GM23338 (cell line): ENCODE results near the gene WWC1. TPM values are rescaled to one million over a fixed set of nuclear protein-coding genes. Genes with fewer than 3 reads are reported as not detected.

Source experiments
- ATAC-seq: fragments of 200-7000 bp; cut with Tn5 transposase; 3 replicates; pipeline ENCODE4 v1.9.1; 2020
- DNase-seq: peaks from one replicate; pipeline ENCODE4 v3.0.0-alpha.2; 2015; ENCODE audit warnings: low spot score
- H2AFZ ChIP-seq: fragments of 200-600 bp; sonication (generic); 2 replicates; pipeline ENCODE4 v1.8.0; 2016; ENCODE audit warnings: antibody characterized with exemption, mild to moderate bottlenecking, moderate library complexity
- H3F3A ChIP-seq: fragments of 200-600 bp; sonication (generic); replicated peaks from 2 replicates; pipeline ENCODE4 v1.8.0; 2017; ENCODE audit warnings: antibody characterized with exemption, mixed run types, low read depth
- H3K27ac ChIP-seq: fragments of 200-600 bp; sonication (generic); 2 replicates; pipeline ENCODE4 v1.6.1; 2016; ENCODE audit warnings: low read depth
- H3K27me3 ChIP-seq: fragments of 200-600 bp; sonication (generic); 2 replicates; pipeline ENCODE4 v1.8.0; 2016; ENCODE audit warnings: mild to moderate bottlenecking, mixed run types, moderate library complexity; ENCODE audit not compliant: insufficient read depth
- H3K36me3 ChIP-seq: fragments of 200-600 bp; sonication (generic); 2 replicates; pipeline ENCODE4 v1.8.0; 2016; ENCODE audit warnings: mild to moderate bottlenecking; ENCODE audit not compliant: insufficient read depth
- H3K4me1 ChIP-seq: fragments of 200-600 bp; sonication (generic); 2 replicates; pipeline ENCODE4 v1.8.0; 2016; ENCODE audit warnings: mild to moderate bottlenecking, moderate library complexity; ENCODE audit not compliant: insufficient read depth
- H3K4me2 ChIP-seq: fragments of 200-600 bp; sonication (generic); 2 replicates; pipeline ENCODE4 v1.7.1; 2017; ENCODE audit warnings: mixed run types
- H3K4me3 ChIP-seq: fragments of 200-600 bp; sonication (generic); 2 replicates; pipeline ENCODE4 v1.6.1; 2016; ENCODE audit warnings: mixed run types
- H3K79me2 ChIP-seq: fragments of 200-600 bp; sonication (generic); replicated peaks from 2 replicates; pipeline ENCODE4 v1.8.0; 2017; ENCODE audit warnings: mild to moderate bottlenecking; ENCODE audit not compliant: insufficient read depth
- H3K9me2 ChIP-seq: fragments of 200-600 bp; sonication (generic); 2 replicates; pipeline ENCODE4 v1.8.0; 2017; ENCODE audit not compliant: insufficient read depth
- H4K20me1 ChIP-seq: fragments of 200-600 bp; sonication (generic); replicated peaks from 2 replicates; pipeline ENCODE4 v1.8.0; 2017; ENCODE audit warnings: mild to moderate bottlenecking; ENCODE audit not compliant: insufficient read depth
- H3K27ac Mint-ChIP-seq: 2 replicates; pipeline ENCODE4 v1.8.0; 2020; ENCODE audit warnings: inconsistent platforms, mild to moderate bottlenecking, moderate library complexity, mixed read lengths
- H3K27me3 Mint-ChIP-seq: 3 replicates; pipeline ENCODE4 v1.8.0; 2022; ENCODE audit warnings: low read depth, mild to moderate bottlenecking, moderate library complexity, mixed read lengths, inconsistent platforms; ENCODE audit not compliant: insufficient read depth, poor library complexity
- H3K36me3 Mint-ChIP-seq: 3 replicates; pipeline ENCODE4 v1.8.0; 2021; ENCODE audit warnings: low read depth, mild to moderate bottlenecking, inconsistent platforms, moderate library complexity, mixed read lengths
- H3K4me1 Mint-ChIP-seq: 3 replicates; pipeline ENCODE4 v1.8.0; 2020; ENCODE audit warnings: mild to moderate bottlenecking, inconsistent platforms, mixed read lengths
- H3K4me3 Mint-ChIP-seq: 3 replicates; pipeline ENCODE4 v1.8.0; 2021; ENCODE audit warnings: moderate library complexity, mild to moderate bottlenecking, inconsistent platforms, mixed read lengths
- H3K9me3 Mint-ChIP-seq: 3 replicates; pipeline ENCODE4 v1.8.0; 2020; ENCODE audit warnings: moderate library complexity, mild to moderate bottlenecking, inconsistent platforms, mixed read lengths
- ETS1 ChIP-seq: IDR thresholded peaks from 2 replicates; pipeline ENCODE4 v1.6.1; 2016; ENCODE audit warnings: antibody characterized with exemption
- EZH2 ChIP-seq: fragments of 200-600 bp; sonication (generic); IDR thresholded peaks from one replicate; pipeline ENCODE4 v1.8.0; 2017; ENCODE audit warnings: antibody characterized with exemption, mild to moderate bottlenecking, low read depth; ENCODE audit not compliant: unreplicated experiment
- EZH2phosphoT487 ChIP-seq: fragments of 200-600 bp; sonication (generic); IDR thresholded peaks from one replicate; pipeline ENCODE4 v1.8.1; 2018; ENCODE audit warnings: antibody characterized with exemption; ENCODE audit not compliant: unreplicated experiment
- JUNB ChIP-seq: IDR thresholded peaks from one replicate; pipeline ENCODE4 v1.6.1; 2016; ENCODE audit warnings: antibody characterized with exemption; ENCODE audit not compliant: unreplicated experiment
- NANOG ChIP-seq: IDR thresholded peaks from 2 replicates; pipeline ENCODE4 v1.6.1; 2016; ENCODE audit warnings: antibody characterized with exemption, borderline replicate concordance
- POLR2AphosphoS5 ChIP-seq: IDR thresholded peaks from 2 replicates; pipeline ENCODE4 v1.6.1; 2016; ENCODE audit warnings: antibody characterized with exemption, low read depth
- STAT1 ChIP-seq: IDR thresholded peaks from one replicate; pipeline ENCODE4 v1.6.1; 2016; ENCODE audit warnings: antibody characterized with exemption; ENCODE audit not compliant: unreplicated experiment
- ZNF114 ChIP-seq: fragments of 250-450 bp; sonication (Bioruptor Pico); IDR thresholded peaks from 2 replicates; pipeline ENCODE4 v1.5.0; 2020; ENCODE audit warnings: mild to moderate bottlenecking, moderate library complexity
- ZNF331 ChIP-seq: fragments of 250-450 bp; sonication (Bioruptor Pico); IDR thresholded peaks from 2 replicates; pipeline ENCODE4 v1.5.0; 2020; ENCODE audit warnings: low read depth, mild to moderate bottlenecking, moderate library complexity
- polyA plus RNA-seq: library from polyadenylated mRNA; unstranded; fragments of >200 nt; fragmentation: Nextera tagmentation; extraction: Ambion mirVana; gene quantifications from 2 replicates; pipeline ENCODE4 v1.2.1, GENCODE V29; 2016
- total RNA-seq: library from RNA; depleted of rRNA; stranded (reverse); fragments of >200 nt; shearing (Covaris generic); gene quantifications from 2 replicates; pipeline ENCODE4 v1.2.3, GENCODE V29; 2014
- TF ChIP-seq, protein P1 (sequence below): IDR thresholded peaks from one replicate; pipeline ENCODE4 v1.6.1; 2018; ENCODE audit warnings: antibody characterized with exemption; ENCODE audit not compliant: unreplicated experiment
- TF ChIP-seq, protein P2 (sequence below): fragments of 250-450 bp; sonication (Bioruptor Pico); IDR thresholded peaks from 2 replicates; pipeline ENCODE4 v1.5.0; 2020; ENCODE audit warnings: mild to moderate bottlenecking, moderate library complexity

The WWC1 gene
- total and polyA plus RNA-seq, 2 experiments from 2014 or later: 25.4 to 27.8 TPM

DNA sequence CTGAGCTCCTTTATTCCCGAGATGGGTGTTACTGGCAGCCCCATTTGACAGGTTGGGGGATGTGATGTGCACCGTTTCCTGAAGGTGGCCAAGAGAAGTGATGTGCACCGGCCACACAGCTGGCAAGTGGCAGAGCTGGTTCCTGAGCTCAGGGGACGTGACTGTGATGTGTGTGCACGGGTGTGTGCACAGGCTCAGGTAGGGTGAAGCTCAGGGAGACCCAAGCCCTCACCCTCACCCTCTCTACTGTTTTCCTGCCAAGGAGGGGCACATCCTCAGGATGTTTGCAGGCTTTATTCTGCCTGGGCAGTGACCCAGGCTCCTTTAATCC, 56.6 kb downstream of the WWC1 start:
- H3K27me3 Mint-ChIP-seq: peaks cover 10% of the 10 kb centered on the region
- 0 out of 2 replicates have a peak overlapping the region, but pooled peaks have one; percentile 1 for H3K4me2 ChIP-seq
- no peak overlapping the region for H3K4me3 Mint-ChIP-seq
- no peaks in the 10 kb centered on the region for H3K9me3 Mint-ChIP-seq
- no peak for TF ChIP-seq EZH2
- H3K27ac ChIP-seq: no peak overlapping the region
- H3K27me3 ChIP-seq: no peaks in the 10 kb centered on the region
- peaks cover 42% of the 10 kb centered on the region for H3K4me1 ChIP-seq
- no peak overlapping the region for H3K4me3 ChIP-seq
- H3K27ac Mint-ChIP-seq: no peak overlapping the region
- H3K36me3 Mint-ChIP-seq: peaks cover 7% of the 10 kb centered on the region
- peaks cover 9% of the 10 kb centered on the region; the same call in 1 of the 2 replicates for H4K20me1 ChIP-seq
- ATAC-seq (peak; percentile 7; the same call in 2 of the 3 replicates), DNase-seq (no peak)
- H3K36me3 ChIP-seq: no peaks in the 10 kb centered on the region
- peaks cover 6% of the 10 kb centered on the region; the same call in 1 of the 2 replicates for H3F3A ChIP-seq
- peaks cover 43% of the 10 kb centered on the region for H3K79me2 ChIP-seq
- no peaks in the 10 kb centered on the region for H3K9me2 ChIP-seq
- H2AFZ ChIP-seq: no peak overlapping the region
- H3K4me1 Mint-ChIP-seq: peaks cover 56% of the 10 kb centered on the region

GRCh38 chr5:168350315-168350714, 58.9 kb downstream of the WWC1 start:
- peaks cover 38% of the 10 kb centered on the region for H3K79me2 ChIP-seq
- no peaks in the 10 kb centered on the region for H3K9me2 ChIP-seq
- no peaks in the 10 kb centered on the region for H3K36me3 ChIP-seq
- Mint-ChIP-seq H3K9me3 (no peaks in the 10 kb centered on the region), H3K27me3 (peaks cover 10% of the 10 kb centered on the region), H3K4me1 (peaks cover 56% of the 10 kb centered on the region), H3K36me3 (no peaks in the 10 kb centered on the region), H3K27ac (no peak overlapping the region), H3K4me3 (no peak overlapping the region)
- no peak overlapping the region for H3K4me2 ChIP-seq
- H3F3A ChIP-seq: peaks cover 5% of the 10 kb centered on the region; the same call in 1 of the 2 replicates
- no peaks in the 10 kb centered on the region for H3K27me3 ChIP-seq
- peaks cover 30% of the 10 kb centered on the region for H3K4me1 ChIP-seq
- H3K4me3 ChIP-seq: no peak overlapping the region
- DNase-seq (no peak), ATAC-seq (no peak)
- H3K27ac ChIP-seq: no peak overlapping the region
- H2AFZ ChIP-seq: no peak overlapping the region
- H4K20me1 ChIP-seq: peaks cover 13% of the 10 kb centered on the region; the same call in 1 of the 2 replicates
- TF ChIP-seq NANOG (no peak), STAT1 (no peak), ZNF331 (CRISPR knock-in tag) (no peak), ETS1 (no peak), EZH2phosphoT487 (no peak), JUNB (no peak), EZH2 (no peak), POLR2AphosphoS5 (no peak), ZNF114 (no peak)
- TF ChIP-seq, protein P1, sequence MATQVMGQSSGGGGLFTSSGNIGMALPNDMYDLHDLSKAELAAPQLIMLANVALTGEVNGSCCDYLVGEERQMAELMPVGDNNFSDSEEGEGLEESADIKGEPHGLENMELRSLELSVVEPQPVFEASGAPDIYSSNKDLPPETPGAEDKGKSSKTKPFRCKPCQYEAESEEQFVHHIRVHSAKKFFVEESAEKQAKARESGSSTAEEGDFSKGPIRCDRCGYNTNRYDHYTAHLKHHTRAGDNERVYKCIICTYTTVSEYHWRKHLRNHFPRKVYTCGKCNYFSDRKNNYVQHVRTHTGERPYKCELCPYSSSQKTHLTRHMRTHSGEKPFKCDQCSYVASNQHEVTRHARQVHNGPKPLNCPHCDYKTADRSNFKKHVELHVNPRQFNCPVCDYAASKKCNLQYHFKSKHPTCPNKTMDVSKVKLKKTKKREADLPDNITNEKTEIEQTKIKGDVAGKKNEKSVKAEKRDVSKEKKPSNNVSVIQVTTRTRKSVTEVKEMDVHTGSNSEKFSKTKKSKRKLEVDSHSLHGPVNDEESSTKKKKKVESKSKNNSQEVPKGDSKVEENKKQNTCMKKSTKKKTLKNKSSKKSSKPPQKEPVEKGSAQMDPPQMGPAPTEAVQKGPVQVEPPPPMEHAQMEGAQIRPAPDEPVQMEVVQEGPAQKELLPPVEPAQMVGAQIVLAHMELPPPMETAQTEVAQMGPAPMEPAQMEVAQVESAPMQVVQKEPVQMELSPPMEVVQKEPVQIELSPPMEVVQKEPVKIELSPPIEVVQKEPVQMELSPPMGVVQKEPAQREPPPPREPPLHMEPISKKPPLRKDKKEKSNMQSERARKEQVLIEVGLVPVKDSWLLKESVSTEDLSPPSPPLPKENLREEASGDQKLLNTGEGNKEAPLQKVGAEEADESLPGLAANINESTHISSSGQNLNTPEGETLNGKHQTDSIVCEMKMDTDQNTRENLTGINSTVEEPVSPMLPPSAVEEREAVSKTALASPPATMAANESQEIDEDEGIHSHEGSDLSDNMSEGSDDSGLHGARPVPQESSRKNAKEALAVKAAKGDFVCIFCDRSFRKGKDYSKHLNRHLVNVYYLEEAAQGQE: no peak
- TF ChIP-seq, protein P2, sequence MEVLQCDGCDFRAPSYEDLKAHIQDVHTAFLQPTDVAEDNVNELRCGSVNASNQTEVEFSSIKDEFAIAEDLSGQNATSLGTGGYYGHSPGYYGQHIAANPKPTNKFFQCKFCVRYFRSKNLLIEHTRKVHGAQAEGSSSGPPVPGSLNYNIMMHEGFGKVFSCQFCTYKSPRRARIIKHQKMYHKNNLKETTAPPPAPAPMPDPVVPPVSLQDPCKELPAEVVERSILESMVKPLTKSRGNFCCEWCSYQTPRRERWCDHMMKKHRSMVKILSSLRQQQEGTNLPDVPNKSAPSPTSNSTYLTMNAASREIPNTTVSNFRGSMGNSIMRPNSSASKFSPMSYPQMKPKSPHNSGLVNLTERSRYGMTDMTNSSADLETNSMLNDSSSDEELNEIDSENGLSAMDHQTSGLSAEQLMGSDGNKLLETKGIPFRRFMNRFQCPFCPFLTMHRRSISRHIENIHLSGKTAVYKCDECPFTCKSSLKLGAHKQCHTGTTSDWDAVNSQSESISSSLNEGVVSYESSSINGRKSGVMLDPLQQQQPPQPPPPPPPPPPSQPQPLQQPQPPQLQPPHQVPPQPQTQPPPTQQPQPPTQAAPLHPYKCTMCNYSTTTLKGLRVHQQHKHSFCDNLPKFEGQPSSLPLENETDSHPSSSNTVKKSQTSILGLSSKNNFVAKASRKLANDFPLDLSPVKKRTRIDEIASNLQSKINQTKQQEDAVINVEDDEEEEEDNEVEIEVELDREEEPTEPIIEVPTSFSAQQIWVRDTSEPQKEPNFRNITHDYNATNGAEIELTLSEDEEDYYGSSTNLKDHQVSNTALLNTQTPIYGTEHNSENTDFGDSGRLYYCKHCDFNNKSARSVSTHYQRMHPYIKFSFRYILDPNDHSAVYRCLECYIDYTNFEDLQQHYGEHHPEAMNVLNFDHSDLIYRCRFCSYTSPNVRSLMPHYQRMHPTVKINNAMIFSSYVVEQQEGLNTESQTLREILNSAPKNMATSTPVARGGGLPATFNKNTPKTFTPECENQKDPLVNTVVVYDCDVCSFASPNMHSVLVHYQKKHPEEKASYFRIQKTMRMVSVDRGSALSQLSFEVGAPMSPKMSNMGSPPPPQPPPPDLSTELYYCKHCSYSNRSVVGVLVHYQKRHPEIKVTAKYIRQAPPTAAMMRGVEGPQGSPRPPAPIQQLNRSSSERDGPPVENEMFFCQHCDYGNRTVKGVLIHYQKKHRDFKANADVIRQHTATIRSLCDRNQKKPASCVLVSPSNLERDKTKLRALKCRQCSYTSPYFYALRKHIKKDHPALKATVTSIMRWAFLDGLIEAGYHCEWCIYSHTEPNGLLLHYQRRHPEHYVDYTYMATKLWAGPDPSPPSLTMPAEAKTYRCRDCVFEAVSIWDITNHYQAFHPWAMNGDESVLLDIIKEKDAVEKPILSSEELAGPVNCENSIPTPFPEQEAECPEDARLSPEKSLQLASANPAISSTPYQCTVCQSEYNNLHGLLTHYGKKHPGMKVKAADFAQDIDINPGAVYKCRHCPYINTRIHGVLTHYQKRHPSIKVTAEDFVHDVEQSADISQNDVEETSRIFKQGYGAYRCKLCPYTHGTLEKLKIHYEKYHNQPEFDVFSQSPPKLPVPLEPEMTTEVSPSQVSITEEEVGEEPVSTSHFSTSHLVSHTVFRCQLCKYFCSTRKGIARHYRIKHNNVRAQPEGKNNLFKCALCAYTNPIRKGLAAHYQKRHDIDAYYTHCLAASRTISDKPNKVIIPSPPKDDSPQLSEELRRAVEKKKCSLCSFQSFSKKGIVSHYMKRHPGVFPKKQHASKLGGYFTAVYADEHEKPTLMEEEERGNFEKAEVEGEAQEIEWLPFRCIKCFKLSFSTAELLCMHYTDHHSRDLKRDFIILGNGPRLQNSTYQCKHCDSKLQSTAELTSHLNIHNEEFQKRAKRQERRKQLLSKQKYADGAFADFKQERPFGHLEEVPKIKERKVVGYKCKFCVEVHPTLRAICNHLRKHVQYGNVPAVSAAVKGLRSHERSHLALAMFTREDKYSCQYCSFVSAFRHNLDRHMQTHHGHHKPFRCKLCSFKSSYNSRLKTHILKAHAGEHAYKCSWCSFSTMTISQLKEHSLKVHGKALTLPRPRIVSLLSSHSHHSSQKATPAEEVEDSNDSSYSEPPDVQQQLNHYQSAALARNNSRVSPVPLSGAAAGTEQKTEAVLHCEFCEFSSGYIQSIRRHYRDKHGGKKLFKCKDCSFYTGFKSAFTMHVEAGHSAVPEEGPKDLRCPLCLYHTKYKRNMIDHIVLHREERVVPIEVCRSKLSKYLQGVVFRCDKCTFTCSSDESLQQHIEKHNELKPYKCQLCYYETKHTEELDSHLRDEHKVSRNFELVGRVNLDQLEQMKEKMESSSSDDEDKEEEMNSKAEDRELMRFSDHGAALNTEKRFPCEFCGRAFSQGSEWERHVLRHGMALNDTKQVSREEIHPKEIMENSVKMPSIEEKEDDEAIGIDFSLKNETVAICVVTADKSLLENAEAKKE (CRISPR knock-in tag): no peak
